Measurements from ENCODE around the gene SPAG16. TPM values are rescaled to one million over a fixed set of nuclear protein-coding genes. Genes with fewer than 3 reads are reported as not detected.

The SPAG16 gene
- total RNA-seq, 1 donor from 2014 or later = 27.6 TPM

DNA sequence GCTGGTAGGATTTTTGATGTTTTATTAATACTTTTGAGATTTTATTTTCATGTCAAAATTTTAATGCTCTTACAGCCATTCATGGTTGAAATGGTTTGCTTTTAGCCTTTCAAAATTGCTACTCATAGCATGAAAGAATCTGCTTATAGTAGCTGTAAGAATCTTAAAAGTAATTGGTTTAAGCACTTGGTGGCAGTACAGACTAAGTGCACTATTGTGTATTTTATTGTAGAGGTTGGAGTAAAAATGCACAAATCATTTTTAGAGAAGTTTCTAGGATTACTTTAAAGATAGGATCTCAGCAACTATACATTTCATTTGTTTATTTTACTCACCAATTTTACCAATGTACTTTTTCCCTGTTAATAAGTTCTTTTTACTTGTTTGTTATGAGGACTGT, 205.8 kb downstream of the SPAG16 start:
- DNase-seq (ENCODE audit: low spot score) (no peak), ATAC-seq (no peak)
- intact Hi-C loops (cut with DNase I) = no loop called here

DNA sequence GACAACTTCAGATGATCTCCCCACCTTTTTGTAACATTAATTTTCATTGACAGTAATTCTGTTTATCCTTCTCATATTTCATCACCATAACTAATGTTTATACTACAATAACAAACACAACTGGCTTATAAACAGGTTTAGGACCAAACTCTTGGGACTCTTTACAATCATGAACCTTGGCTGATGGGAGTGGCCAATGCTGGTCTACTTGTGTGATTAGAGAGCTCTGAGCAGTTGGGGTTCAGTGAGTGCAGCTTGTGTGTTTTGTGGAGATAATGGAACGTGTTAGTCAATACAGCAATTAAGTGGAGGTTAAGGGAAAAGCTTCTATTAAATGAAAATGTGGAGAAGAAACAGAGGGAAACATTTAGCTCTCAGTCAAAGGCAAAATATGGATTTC, 207.1 kb downstream of the SPAG16 start:
- no peak for DNase-seq (ENCODE audit: low spot score)
- intact Hi-C loops (cut with DNase I) = no loop called here
- ATAC-seq = no peak

DNA sequence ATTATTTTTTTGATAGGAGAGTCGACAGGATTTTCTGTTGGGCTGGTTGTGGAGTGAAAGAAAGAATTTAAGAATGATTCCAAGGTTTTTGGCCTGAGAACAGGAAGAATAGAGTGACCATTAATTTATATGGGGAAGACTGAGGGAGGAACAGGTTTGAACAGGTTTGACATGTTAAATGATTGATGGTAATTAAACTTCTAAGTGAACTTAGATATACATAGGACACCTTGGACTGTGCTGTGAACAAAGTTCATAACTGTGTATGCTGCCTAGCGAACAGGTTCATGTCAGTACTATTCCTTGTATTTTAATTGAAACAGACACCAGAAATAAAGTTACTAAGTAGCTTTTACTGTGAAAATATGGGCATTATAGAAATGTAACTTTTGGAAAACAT, 212.0 kb downstream of the SPAG16 start:
- ATAC-seq (no peak), DNase-seq (ENCODE audit: low spot score) (no peak)
- intact Hi-C loops (cut with DNase I) = no loop called here

DNA sequence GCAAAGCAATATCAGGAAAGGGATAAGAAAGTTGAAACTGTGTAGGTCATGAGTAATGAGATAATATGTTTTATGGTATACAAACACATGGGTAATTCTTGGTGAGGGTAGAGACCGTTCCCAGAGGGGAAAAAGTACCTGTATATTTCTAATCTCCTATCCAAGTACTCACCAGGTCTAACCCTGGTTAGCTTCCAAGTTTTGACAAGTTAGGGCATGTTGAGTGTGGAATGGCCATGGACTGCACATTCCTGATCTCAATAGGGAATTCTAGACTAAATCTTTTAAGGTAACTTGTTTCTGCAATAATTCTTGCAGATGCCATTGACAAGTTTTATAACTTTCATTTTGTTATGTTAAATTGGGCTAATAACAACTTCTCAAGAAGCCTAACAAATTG, 216.6 kb downstream of the SPAG16 start:
- no peak for ATAC-seq
- DNase-seq (ENCODE audit: low spot score) = no peak
- intact Hi-C loops (cut with DNase I) = no loop called here

DNA sequence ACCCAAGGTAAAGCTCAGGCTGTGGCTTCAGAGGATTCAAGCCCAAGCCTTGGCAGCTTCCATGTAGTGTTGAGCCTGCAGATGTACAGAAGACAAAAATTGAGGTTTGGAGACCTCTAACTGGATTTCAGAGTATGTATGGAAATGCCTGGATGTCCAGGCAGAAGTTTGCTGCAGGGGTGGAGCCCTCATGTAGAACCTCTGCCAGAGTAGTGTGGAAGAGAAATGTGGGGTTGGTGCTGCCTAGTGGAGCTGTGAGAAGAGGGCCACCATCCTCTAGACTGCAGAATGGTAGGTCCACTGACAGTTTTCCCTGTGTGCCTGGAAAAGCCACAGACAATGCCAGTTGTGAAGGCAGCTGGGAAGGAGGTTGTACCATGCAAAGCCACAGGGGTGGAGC, 239.9 kb downstream of the SPAG16 start:
- intact Hi-C loops (cut with DNase I) = no loop called here

DNA sequence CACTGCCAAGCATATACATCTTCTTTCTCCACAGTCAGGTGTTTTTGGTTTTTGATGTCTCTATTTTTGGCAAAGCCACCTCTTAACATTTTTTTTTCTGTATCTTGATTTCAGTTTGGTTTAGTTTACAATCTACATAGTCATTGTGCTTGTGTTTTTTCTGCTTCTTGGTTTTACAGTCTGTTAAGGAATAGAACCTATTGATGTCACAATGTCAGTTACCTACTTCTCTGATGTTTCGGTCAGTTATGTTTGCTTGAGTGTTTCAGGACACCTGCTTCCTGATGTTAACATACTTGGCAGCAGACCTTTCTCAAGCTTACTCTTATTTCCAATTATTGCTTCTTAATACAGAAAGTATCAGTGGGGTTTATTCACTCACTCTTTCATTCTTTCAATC, 253.3 kb downstream of the SPAG16 start:
- intact Hi-C loops (cut with DNase I) = no loop called here
- no peak for ATAC-seq
- no peak for DNase-seq (ENCODE audit: low spot score)

More for the DNA sequence above, 239.9 kb downstream of the SPAG16 start:
- ATAC-seq = no peak
- DNase-seq (ENCODE audit: low spot score) = no peak

DNA sequence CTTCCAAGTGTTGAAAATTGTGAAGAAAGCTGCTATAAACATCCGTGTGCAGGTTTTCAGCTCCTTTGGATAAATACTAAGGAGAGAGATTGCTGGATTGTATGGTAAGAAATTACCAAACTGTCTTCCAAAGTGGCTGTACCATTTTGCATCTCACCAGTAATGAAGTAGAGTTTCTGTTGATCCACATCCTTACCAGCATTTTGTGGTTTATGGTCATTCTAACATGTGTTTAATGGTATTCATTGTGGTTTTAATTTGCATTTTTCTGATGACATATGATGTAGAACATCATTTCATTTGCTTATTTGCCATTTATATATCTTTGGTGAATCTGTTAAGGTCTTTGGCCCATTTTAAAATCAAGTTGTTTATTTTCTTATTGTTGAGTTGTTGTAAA, 260.7 kb downstream of the SPAG16 start:
- ATAC-seq (no peak), DNase-seq (ENCODE audit: low spot score) (no peak)
- intact Hi-C loops (cut with DNase I) = no loop called here

DNA sequence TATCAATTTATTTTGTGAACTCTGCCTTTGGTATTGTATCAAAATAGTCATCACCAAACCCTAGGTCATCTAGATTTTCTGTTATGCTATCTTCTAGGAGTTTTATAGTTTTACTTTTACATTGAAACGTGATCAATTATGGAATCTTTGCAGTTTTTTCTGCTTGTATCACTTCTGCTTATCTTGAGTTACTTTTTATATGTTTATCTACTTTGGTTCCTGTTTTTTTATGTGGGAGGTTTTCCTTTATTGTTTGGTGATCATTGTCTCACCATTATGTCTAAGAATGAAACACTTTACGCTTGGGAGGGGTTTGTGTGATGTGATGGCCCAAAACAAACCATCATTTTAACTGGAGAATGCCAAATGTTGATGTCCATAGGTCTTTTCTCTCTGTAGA, 261.2 kb downstream of the SPAG16 start:
- ATAC-seq (no peak), DNase-seq (ENCODE audit: low spot score) (no peak)
- intact Hi-C loops (cut with DNase I) = no loop called here

DNA sequence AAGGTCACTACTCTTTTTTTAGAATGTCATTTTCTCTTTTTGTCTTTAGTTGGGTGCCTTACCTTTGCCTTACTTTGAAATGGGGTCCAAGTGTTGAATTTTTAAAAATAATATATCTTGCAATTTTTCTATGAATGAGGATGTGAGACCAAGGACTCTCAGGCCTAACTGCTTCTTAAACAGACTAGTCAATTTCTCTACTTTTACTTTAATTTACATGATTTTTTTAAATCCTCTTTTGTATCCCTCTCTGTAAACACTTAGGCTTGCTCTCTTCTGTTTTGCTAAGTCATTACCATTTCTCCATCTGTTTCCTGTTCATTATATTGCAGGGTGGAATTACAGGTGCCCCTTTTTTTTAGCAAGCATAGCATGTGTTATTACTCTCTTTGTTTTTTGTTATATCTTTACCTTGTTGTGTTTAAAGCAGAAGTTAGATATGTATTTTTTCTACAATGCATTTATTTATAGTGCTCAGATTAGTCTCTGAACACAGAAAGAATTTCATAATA, 261.8 kb downstream of the SPAG16 start:
- DNase-seq (ENCODE audit: low spot score) = no peak
- no peak for ATAC-seq
- intact Hi-C loops (cut with DNase I) = no loop called here

DNA sequence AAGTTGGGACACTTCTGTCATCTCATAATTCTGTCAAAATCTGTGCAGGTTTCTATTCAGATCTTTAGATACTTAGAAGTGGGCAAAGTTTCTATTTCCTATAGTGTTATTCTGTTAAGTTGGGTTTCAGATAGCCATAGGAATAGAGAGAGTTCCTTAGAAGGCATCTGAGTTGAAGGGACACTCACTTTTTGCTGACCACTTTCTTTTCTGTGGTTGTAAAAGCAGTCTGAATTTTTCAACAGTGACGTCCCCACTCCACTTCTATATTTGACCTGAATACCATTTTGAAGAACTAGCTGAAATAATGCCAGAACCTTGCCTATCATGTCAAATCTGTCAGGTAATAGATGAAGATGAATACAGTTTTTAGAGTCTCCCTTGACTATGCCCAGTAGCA, 267.3 kb downstream of the SPAG16 start:
- intact Hi-C loops (cut with DNase I) = no loop called here
- ATAC-seq (no peak), DNase-seq (ENCODE audit: low spot score) (no peak)

DNA sequence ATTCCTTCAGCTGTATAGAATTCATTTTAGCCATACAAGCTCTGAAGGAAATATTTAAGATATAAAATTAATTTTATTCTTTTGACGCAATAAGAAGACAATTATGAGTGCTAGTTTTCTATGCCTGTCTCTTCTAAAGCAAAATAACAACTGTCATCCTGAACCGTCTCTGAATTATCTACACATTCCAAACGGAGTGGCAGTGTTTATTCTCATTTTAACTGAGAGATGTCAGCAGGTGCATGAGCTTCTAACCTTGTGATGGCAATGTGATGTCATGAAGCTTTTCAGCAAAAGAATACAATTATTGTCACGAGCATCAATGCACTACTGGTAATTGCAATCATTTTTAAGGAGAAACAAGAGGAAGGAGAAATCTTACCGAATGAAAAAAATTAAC, 274.8 kb downstream of the SPAG16 start:
- DNase-seq (ENCODE audit: low spot score) (no peak), ATAC-seq (no peak)
- intact Hi-C loops (cut with DNase I) = no loop called here

DNA sequence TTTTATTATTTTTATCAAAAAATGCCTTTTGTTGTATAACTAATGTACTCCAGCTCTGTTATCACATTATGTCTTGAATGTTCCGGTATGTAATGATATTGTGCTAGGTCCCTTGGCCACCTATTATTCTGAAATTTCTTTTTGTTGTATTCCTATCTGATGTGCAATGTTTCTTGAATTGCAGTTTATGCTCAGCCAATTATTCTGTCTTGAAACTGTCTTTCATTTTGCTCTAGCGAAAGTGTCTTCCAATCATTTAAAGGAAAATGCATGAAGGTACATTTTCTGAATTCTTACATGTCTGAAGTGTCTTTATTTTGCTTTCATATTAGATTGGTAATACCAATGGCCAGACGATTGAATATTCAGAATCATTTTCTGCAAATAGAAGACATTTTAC, 277.5 kb downstream of the SPAG16 start:
- intact Hi-C loops (cut with DNase I) = no loop called here
- ATAC-seq (no peak), DNase-seq (ENCODE audit: low spot score) (no peak)

DNA sequence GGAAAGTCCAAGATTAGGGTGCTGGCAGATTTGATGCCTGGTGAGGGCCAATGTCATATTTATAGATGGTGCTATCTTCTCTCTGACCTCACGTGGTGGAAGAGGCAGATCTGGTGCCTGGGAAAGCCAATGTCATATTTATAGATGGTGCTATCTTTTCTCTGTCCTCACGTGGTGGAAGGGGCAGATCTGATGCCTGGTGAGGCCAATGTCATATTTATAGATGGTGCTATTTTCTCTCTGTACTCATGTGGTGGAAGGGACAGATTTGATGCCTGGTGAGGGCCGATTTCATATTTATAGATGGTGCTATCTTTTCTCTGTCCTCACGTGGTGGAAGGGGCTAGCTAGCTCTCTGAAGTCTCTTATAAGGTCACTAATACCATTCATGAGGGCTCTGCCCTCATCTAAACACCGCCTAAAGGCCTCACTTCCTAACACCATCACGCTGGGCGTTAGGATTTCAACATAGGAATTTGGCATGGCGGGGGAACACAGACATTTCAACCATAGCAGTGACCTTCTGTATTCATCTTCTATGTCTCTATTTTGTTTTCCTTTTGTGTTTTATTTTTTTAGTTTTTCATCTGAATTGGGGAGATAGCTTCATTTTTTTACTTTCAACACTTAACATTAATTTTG, 278.4 kb downstream of the SPAG16 start:
- intact Hi-C loops (cut with DNase I) = no loop called here
- no peak for DNase-seq (ENCODE audit: low spot score)
- no peak for ATAC-seq

DNA sequence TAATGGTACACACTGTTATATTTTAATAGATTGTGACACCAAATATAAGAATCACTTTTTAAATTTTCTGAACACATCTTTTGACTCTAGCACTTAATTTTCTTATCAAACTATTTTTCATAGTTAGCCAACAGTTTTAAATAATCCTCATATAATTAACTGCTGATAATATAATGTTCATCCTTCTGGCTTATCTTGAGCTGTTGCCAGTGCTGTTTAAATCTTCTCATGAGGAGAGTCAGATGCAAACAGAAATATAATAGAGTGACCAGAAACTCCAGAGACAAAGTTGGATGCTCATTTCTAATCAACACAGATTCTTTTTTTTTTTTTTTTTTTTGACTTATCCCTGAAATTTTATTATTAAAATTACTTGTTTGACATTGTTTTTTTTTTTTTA, 282.6 kb downstream of the SPAG16 start:
- ATAC-seq (no peak), DNase-seq (ENCODE audit: low spot score) (no peak)
- intact Hi-C loops (cut with DNase I) = no loop called here

DNA sequence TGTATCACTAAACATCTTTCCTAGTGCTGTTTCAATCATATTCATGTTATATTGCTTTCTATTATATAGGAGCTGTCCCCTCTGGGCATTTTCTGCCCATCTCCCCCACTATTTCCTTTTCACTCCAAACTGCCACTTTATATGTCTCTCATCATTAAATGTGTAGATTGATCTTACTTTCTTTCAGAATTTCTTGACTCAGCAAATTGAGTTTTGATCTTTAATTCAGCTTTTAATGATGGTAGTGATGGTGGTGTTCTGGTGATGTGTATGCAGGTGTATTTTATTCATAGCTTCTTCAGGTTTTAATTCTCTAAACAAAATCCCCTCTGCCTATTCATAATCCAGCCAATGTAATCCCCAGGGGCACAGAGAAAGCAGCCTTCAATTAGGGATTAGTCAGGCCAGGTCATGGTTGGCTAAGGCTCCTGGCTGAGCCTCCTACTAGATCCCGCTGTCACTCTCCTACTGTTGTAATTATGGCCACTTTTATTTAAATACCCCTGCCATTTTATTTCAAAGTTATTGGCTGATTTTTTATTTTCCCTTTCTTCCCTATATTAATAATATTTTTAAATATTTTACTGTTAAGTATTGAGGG, 325.4 kb downstream of the SPAG16 start:
- intact Hi-C loops (cut with DNase I) = no loop called here
- ATAC-seq (no peak), DNase-seq (ENCODE audit: low spot score) (no peak)

DNA sequence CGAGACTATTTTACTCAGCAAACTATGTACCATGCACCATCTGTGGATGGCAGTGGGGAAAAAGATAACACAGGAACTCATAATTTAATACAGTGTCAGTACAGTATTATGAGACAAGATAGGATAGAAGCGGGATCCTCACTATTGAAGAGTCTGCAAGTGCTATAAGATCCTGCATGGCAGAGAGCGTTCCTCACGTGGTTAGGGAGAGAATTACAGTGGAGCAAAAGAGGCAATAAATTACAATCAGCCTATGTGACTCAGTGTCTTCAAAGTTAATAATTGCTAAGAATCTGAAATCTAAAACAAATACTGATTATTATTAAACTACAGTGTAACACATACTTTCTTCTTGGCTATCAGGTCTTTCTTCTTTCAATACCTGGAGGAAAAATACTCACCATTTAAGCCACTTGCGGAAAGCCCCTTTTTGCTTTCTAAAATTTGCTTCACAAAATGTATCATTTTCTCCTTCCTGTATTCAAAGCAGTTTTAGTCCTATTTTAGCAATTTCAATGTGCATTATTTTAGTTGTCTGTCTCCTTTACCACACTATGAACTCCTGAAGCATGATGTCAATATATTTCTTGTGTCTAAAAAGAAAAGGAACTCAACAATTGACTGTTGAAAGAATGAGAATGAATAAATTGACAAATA, 342.9 kb downstream of the SPAG16 start:
- intact Hi-C loops (cut with DNase I) = no loop called here
- no peak for DNase-seq (ENCODE audit: low spot score)
- ATAC-seq = no peak

DNA sequence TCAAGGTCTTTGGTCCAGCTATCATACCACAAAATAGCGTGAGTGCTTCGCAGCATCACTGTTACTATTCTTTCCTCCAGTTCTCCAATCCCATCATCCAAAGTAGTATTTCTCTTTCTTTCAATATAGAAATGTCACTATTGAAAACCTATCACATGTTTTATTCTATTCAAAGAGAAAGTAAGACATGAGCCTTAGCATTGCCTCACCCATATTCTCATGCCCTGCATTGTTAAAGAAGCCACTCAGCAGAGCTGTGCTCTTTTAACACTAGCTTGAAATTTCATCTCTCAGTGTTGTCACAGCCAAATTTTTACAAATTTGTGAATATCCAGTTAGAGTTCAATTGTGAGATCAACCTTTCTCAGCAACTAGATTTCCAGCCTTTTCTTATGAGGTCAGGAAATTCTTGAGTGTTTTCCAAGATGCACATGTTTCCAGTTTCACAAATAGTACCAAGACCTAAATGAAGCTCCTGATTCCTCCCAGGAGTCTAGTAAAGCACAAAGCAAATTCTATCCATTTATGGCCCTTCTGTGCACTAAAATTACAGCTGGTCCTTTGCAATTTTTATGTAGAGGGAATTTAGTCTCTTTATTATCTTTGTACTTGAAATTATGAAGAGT, 343.7 kb downstream of the SPAG16 start:
- intact Hi-C loops (cut with DNase I) = no loop called here
- no peak for DNase-seq (ENCODE audit: low spot score)
- no peak for ATAC-seq

DNA sequence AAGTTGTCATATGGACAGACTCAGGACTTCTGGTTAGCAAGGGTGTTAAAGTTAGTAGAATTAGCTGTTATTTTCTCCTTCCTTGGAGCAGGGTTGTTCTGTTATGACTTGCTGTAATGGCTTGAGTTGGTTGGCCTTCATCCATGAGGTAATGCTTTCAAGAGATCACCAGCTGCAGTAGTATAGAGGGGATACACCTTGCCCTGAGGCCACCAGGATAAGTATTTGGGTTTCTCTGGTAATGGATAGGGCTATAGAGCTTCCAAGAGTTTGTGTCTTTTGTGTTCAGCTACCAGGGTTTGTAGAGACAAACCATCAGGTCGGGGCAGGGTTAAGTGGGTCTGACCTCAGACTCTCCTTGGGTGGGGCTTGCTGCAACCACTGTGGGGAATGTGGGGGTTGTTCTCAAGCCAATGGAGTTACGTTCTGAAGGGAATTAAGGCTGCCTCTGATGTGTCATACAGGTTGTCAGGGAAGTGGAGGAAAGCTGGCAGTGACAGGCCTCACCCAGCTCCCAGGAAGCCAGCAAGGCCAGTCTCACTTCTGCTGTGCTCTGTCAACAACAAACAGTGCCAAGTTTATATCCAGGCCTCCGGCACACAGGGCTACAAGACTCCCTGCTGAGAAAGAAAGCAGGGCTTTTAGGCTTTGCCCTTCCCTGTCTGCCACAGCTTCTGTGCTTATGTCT, 356.6 kb downstream of the SPAG16 start:
- DNase-seq (ENCODE audit: low spot score) (no peak), ATAC-seq (no peak)
- intact Hi-C loops (cut with DNase I) = no loop called here

DNA sequence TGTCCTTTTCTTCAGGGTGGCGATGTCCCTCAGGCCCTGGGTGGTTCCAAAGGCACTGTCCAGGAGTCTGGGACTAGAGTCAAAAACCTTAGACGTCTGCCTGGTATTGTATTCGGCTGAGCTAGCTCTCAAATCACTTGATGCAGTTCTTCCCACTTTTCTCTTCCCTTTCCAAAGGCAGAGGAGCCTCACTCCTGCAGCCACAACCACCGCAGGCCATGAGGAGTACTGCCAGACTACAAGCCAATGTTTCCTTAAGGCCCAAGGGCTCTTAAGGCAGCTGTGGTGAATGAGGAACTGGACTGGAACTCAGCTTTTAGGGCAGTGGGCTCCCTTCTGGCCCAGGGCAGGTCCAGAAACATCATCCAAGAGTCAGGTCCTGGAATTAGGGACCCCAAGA, 360.7 kb downstream of the SPAG16 start:
- ATAC-seq (no peak), DNase-seq (ENCODE audit: low spot score) (no peak)
- intact Hi-C loops (cut with DNase I) = no loop called here

DNA sequence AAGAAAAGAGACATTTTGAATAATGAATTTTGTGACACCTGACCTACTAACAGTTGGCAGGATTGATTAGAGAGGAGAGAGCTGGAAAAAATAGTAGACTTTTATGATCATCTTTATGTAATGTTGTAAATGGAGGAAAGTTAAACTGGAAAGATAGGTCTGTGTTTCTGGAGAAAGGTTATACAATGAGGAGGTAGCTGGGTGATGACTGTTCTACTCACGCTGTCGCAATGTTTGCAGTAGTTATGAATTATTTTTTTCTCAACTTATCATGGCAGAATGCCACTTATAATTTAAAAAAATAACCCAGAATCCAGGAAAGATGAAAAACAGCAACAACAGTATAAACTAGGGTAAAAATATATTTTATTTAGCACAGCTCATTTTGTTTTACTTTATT, 364.9 kb downstream of the SPAG16 start:
- DNase-seq (ENCODE audit: low spot score) = no peak
- ATAC-seq = no peak
- intact Hi-C loops (cut with DNase I) = no loop called here

All from sciatic nerve (tissue), 2 donors.